Neural crest cell (in vitro differentiated cells): ENCODE measurements around the gene ME3. TPM values are rescaled to one million over a fixed set of nuclear protein-coding genes. Genes with fewer than 3 reads are reported as not detected.

Experiments used
- DNase-seq: peaks from one replicate; pipeline ENCODE4 v3.0.0; 2021; ENCODE audit warnings: low read depth, mixed read lengths, low spot score
- H3K27ac Mint-ChIP-seq: one replicate; pipeline ENCODE4 v1.8.0; 2021; ENCODE audit warnings: mild to moderate bottlenecking, mixed read lengths; ENCODE audit not compliant: unreplicated experiment
- H3K27me3 Mint-ChIP-seq: 2 replicates; pipeline ENCODE4 v1.8.0; 2021; ENCODE audit warnings: low read depth, mild to moderate bottlenecking, mixed read lengths
- H3K36me3 Mint-ChIP-seq: 2 replicates; pipeline ENCODE4 v1.8.0; 2021; ENCODE audit warnings: low read depth, mild to moderate bottlenecking, mixed read lengths
- H3K4me1 Mint-ChIP-seq: 2 replicates; pipeline ENCODE4 v1.8.0; 2021; ENCODE audit warnings: mixed read lengths
- H3K4me3 Mint-ChIP-seq: one replicate; pipeline ENCODE4 v1.8.0; 2021; ENCODE audit warnings: mild to moderate bottlenecking, mixed read lengths
- H3K9me3 Mint-ChIP-seq: 2 replicates; pipeline ENCODE4 v1.8.0; 2021; ENCODE audit warnings: mixed read lengths
- total RNA-seq: library from RNA; stranded (reverse); gene quantifications from 2 replicates; pipeline ENCODE4 v1.2.1, GENCODE V29; 2021
- TF ChIP-seq, protein P1 (sequence below): fragments of 200-600 bp; sonication (generic); conservative IDR thresholded peaks from 2 replicates; pipeline ENCODE4 v1.5.0; 2021; ENCODE audit warnings: antibody characterized with exemption, mild to moderate bottlenecking

ME3 gene
- total RNA-seq, 1 donor from 2014 or later, result 18.9 TPM

DNA sequence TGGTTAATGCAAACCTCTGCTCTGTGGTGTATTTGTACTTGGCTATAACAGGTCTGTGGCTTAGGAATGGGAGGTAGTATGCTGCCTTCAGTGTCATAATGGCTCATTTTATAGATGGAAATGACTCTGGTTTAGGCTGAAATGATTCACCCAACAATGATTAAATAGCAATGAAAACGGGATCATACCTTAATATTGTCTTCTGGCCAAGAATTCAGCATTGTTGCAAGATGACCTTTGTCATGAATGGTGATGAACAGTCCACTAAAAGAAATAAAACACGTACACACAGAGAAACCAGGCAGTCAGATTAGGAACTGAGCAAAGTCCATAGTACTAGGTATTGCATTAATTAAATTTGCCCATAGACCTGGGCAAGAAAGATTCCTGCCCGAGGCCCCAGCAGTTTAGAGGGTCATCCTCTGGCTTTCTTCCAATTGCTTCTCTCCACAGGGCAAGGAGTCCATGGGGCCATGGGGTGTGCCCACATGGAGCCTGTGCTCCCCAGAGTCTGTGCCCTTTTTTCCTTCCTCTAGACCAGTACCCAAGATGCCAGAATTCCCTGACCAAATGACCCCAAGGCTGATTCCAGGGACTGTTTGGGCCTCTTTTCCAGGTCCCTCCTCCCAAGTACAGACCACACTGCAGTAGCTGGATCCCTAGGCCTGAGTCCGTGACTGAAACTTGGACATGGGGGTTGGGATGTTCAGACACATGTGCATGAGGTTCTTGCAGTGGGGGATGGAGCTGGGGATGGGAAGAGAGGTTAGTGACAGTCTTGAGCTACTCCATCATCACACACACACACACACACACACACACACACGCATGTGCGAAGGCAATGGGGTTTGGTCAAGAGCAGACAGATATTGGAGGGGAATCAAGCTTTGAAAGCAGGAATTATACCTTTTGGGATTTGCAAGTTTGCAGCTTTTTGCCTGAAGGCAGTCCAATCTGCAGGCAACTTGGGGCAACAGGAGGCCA, 163.5 kb downstream of the ME3 start:
- TF ChIP-seq, protein P1, sequence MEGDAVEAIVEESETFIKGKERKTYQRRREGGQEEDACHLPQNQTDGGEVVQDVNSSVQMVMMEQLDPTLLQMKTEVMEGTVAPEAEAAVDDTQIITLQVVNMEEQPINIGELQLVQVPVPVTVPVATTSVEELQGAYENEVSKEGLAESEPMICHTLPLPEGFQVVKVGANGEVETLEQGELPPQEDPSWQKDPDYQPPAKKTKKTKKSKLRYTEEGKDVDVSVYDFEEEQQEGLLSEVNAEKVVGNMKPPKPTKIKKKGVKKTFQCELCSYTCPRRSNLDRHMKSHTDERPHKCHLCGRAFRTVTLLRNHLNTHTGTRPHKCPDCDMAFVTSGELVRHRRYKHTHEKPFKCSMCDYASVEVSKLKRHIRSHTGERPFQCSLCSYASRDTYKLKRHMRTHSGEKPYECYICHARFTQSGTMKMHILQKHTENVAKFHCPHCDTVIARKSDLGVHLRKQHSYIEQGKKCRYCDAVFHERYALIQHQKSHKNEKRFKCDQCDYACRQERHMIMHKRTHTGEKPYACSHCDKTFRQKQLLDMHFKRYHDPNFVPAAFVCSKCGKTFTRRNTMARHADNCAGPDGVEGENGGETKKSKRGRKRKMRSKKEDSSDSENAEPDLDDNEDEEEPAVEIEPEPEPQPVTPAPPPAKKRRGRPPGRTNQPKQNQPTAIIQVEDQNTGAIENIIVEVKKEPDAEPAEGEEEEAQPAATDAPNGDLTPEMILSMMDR, result no peak
- no peaks in the 10 kb centered on the region for H3K27me3 Mint-ChIP-seq

DNA sequence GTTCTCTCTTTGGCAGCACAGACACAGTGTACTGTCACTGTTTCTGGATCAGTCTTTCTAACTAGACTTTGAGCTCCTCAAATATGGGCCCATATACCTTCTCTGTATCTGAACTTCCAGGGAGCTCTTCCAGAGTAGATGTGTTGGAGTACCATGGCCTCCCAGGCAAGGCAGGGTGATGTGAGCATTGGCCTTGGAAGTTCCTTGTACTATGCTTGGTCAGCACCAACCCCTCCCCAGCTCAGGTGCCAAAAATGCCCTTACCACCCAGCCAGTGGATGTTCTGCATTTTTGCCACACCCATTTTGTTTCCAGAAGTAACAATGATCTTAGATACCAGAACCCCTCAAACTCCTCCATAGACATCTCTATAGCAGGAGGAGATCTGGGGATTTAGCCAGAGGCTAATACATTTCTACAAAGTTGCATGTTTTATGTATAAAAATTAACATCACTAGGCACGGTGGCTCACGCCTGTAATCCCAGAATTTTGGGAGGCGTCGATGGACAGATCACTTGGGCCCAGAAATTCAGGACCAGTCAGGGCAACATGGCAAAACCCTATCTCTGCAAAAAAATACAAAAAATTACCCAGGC, 165.1 kb downstream of the ME3 start:
- H3K36me3 Mint-ChIP-seq, result no peaks in the 10 kb centered on the region
- no peak for DNase-seq
- TF ChIP-seq, protein P1, result no peak
- H3K9me3 Mint-ChIP-seq, result no peaks in the 10 kb centered on the region
- H3K4me1 Mint-ChIP-seq, result peaks cover 3% of the 10 kb centered on the region
- no peak overlapping the region for H3K27ac Mint-ChIP-seq
- H3K4me3 Mint-ChIP-seq, result no peak overlapping the region
- H3K27me3 Mint-ChIP-seq, result no peaks in the 10 kb centered on the region

More for the DNA sequence above, 163.5 kb downstream of the ME3 start:
- Mint-ChIP-seq H3K27ac (no peak overlapping the region), H3K36me3 (no peaks in the 10 kb centered on the region), H3K9me3 (no peaks in the 10 kb centered on the region), H3K4me3 (no peak overlapping the region), H3K4me1 (no peaks in the 10 kb centered on the region)
- no peak for DNase-seq

- H3K4me3 Mint-ChIP-seq, result no peak overlapping the region
- DNase-seq, result no peak
- no peak overlapping the region for H3K27ac Mint-ChIP-seq
- H3K9me3 Mint-ChIP-seq, result no peaks in the 10 kb centered on the region
- H3K36me3 Mint-ChIP-seq, result no peaks in the 10 kb centered on the region
- H3K27me3 Mint-ChIP-seq, result no peaks in the 10 kb centered on the region
- H3K4me1 Mint-ChIP-seq, result peaks cover 3% of the 10 kb centered on the region
- TF ChIP-seq, protein P1, result no peak
Measured at GRCh38 chr11:86506235-86506634, 166.2 kb downstream of the ME3 start.

GRCh38 chr11:86503131-86503530, 169.3 kb downstream of the ME3 start:
- Mint-ChIP-seq H3K4me3 (no peak overlapping the region), H3K27me3 (no peaks in the 10 kb centered on the region), H3K4me1 (peaks cover 3% of the 10 kb centered on the region), H3K36me3 (no peaks in the 10 kb centered on the region), H3K9me3 (no peaks in the 10 kb centered on the region), H3K27ac (no peak overlapping the region)
- TF ChIP-seq, protein P1, result no peak
- DNase-seq, result no peak

GRCh38 chr11:86502137-86502642, 170.2 kb downstream of the ME3 start:
- TF ChIP-seq, protein P1, result no peak
- no peak for DNase-seq
- Mint-ChIP-seq H3K36me3 (no peaks in the 10 kb centered on the region), H3K4me1 (peaks cover 3% of the 10 kb centered on the region), H3K27me3 (no peaks in the 10 kb centered on the region), H3K27ac (no peak overlapping the region), H3K4me3 (no peak overlapping the region), H3K9me3 (no peaks in the 10 kb centered on the region)
